ENCODE results near the gene GABRB3. TPM values are rescaled to one million over a fixed set of nuclear protein-coding genes. Genes with fewer than 3 reads are reported as not detected.

The GABRB3 gene
- total and polyA plus RNA-seq, 2 of the 8 experiments (the other 6 are each of a cell fraction or from before 2014, with no cell fraction given) = 98.8 to 163 TPM

GRCh38 chr15:26724381-26725150, 48.3 kb downstream of the GABRB3 start:
- no peak overlapping the region for H2AK5ac ChIP-seq (ENCODE audit: low read depth, low read length)
- no peak overlapping the region for H3K4me3 ChIP-seq (ENCODE audit: extremely low read depth in 1 of 4, insufficient read depth in 2 of 4, low read depth in 3 of 4, low read length in 4 of 4)
- no peak overlapping the region for H3K23ac ChIP-seq (ENCODE audit: insufficient read length)
- no peak overlapping the region; a peak in 1 of 7 replicates for H3K9ac ChIP-seq (replicated peaks in 1 of 4; ENCODE audit: extremely low read depth in 1 of 4, low read depth in 3 of 4, low read length in 3 of 4)
- H2BK120ac ChIP-seq (replicated peaks; ENCODE audit: low read depth, low read length) = no peak overlapping the region
- ChIA-PET CTCF (ENCODE audit: partially characterized antibody) (interaction anchor here (1.0 to 1.2 kb wide), 2 partner anchors 12 to 42 kb away, joined by 3 read pairs; no protein-coding TSS in a partner anchor), POLR2A (ENCODE audit: partially characterized antibody) (interaction anchor here (1.1 to 1.2 kb wide), 2 partner anchors 13 to 45 kb away, joined by 3 read pairs; no protein-coding TSS in a partner anchor)
- H2AFZ ChIP-seq (ENCODE audit: low read length) = no peak overlapping the region
- H3K36me3 ChIP-seq (ENCODE audit: control insufficient read depth in 2 of 4, insufficient read depth in 4 of 4, low read length in 3 of 4) = no peaks in the 10 kb centered on the region
- no peak overlapping the region for H2BK5ac ChIP-seq (ENCODE audit: low read depth, low read length)
- no peaks in the 10 kb centered on the region for H3K9me3 ChIP-seq (ENCODE audit: insufficient read depth in 2 of 2, low read depth in 1 of 2, low read length in 1 of 2)
- 84% methylated on average over 2 of the region's 2 CpGs; no CpG with 5 or more reads in 1 of the 2 experiments for WGBS, 2 experiments (ENCODE audit: extremely low coverage in 1 of 2, insufficient coverage in 1 of 2, insufficient read length in 1 of 2, insufficient replicate concordance in 2 of 2, low coverage in 1 of 2, low lambda C conversion rate in 2 of 2, missing lambda C conversion rate in 1 of 2)
- no peak overlapping the region for H2BK15ac ChIP-seq (ENCODE audit: low read length)
- no peak for FAIRE-seq
- H3K18ac ChIP-seq (ENCODE audit: extremely low read depth, low read length) = no peak overlapping the region
- no peak overlapping the region for H3K4me2 ChIP-seq (ENCODE audit: insufficient read depth in 1 of 2, low read depth in 2 of 2, low read length in 2 of 2)
- no peak overlapping the region for H3K4ac ChIP-seq (replicated peaks; ENCODE audit: insufficient read length, low read depth, low read length)
- H3K27ac ChIP-seq (ENCODE audit: low read depth, low read length) = no peak overlapping the region
- H2BK12ac ChIP-seq (ENCODE audit: low read depth, low read length) = no peak overlapping the region
- no peaks in the 10 kb centered on the region; the same call in 1 of the 2 replicates for H3K23me2 ChIP-seq (ENCODE audit: low read depth, low read length)
- H4K5ac ChIP-seq (ENCODE audit: insufficient read length, low read depth, low read length) = no peak overlapping the region
- no peak overlapping the region for H4K91ac ChIP-seq (replicated peaks; ENCODE audit: insufficient read length, low read length)
- DNase-seq (ENCODE audit: low read depth in 1 of 2, low spot score in 2 of 2) = no peak
- TF ChIP-seq RXRA (IDR thresholded peaks at IDR 0.05; ENCODE audit: insufficient read depth, low read depth, low read length) = no peak
- no peak for TF ChIP-seq SIN3A (conservative IDR thresholded peaks at IDR 0.05 in 1 of 2, IDR thresholded peaks at IDR 0.05 in 1 of 2; ENCODE audit: low read depth in 1 of 2, low read length in 2 of 2)
- TF ChIP-seq EZH2 (IDR thresholded peaks at IDR 0.05; ENCODE audit: low read depth, low read length, severe bottlenecking) = no peak
- TF ChIP-seq GTF2F1 (IDR thresholded peaks at IDR 0.05; ENCODE audit: borderline replicate concordance, low read depth, low read length) = no peak
- TF ChIP-seq CHD2 (IDR thresholded peaks at IDR 0.05; ENCODE audit: low read length) = no peak
- no peak for TF ChIP-seq SP4 (IDR thresholded peaks at IDR 0.05; ENCODE audit: low read length)
- no peak for TF ChIP-seq TEAD4 (IDR thresholded peaks at IDR 0.05; ENCODE audit: low read depth, low read length)
- H3K4me1 ChIP-seq (replicated peaks in 1 of 4; ENCODE audit: control insufficient read depth in 3 of 4, insufficient read depth in 4 of 4, low read length in 3 of 4) = peaks cover 12 to 31% (median 24%) of the 10 kb centered on the region in 4 experiments; a peak in 6 of 7 replicates
- peaks cover 0 to 73% of the 10 kb centered on the region in 2 experiments; a peak in 3 of 4 replicates for H3K79me2 ChIP-seq (ENCODE audit: control insufficient read depth in 1 of 2, insufficient read depth in 2 of 2, low read length in 2 of 2)
- no peaks in the 10 kb centered on the region for H3K27me3 ChIP-seq (replicated peaks in 1 of 4; ENCODE audit: control insufficient read depth in 3 of 4, extremely low read depth in 1 of 4, insufficient read depth in 3 of 4, low read length in 3 of 4)
- peaks cover 5% of the 10 kb centered on the region; the same call in 1 of the 2 replicates for H3K79me1 ChIP-seq (ENCODE audit: low read depth, low read length)
- H4K20me1 ChIP-seq (replicated peaks in 1 of 2; ENCODE audit: control insufficient read depth in 1 of 2, insufficient read depth in 2 of 2, low read length in 2 of 2) = peaks cover 3 to 9% of the 10 kb centered on the region in 2 experiments
- H2BK20ac ChIP-seq (ENCODE audit: low read length) = no peak overlapping the region
- no peak overlapping the region for H4K8ac ChIP-seq (ENCODE audit: extremely low read depth, insufficient read depth, low read length)
- no peak overlapping the region for H3K14ac ChIP-seq (ENCODE audit: insufficient read length)
- no peak overlapping the region for H3K56ac ChIP-seq (replicated peaks; ENCODE audit: insufficient read length, low read depth, low read length)

Measured in H1 (cell line).